ENCODE measurements around the gene C12orf76. TPM values are rescaled to one million over a fixed set of nuclear protein-coding genes. Genes with fewer than 3 reads are reported as not detected.

Gene C12orf76
- total RNA-seq, 2 donors from 2014 or later, result 20.4 to 26.1 TPM

DNA sequence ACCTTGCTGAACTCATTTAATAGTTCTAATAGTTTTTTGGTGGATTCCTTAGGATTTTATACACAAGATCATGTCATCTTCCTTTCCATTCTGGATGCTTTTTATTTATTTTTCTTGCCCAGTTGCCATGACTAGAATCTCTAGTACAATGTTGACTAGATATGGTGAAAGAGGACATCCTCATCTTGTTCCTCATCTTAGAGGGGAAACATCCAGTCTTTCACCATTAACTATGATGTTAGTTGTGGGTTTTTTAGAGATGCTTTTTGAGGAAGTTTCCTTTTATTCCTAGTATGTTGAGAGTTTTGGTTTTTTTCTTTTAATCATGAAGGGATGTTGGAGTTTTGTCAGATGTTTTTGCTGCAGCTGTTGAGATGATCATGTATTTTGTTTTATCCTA is 40.4 kb downstream of the C12orf76 start:
- H3K36me3 ChIP-seq, result no peaks in the 10 kb centered on the region
- DNase-seq (ENCODE audit: low spot score), result no peak
- no peak for TF ChIP-seq POLR2AphosphoS5 (IDR thresholded peaks at IDR 0.05)
- TF ChIP-seq, protein P1, sequence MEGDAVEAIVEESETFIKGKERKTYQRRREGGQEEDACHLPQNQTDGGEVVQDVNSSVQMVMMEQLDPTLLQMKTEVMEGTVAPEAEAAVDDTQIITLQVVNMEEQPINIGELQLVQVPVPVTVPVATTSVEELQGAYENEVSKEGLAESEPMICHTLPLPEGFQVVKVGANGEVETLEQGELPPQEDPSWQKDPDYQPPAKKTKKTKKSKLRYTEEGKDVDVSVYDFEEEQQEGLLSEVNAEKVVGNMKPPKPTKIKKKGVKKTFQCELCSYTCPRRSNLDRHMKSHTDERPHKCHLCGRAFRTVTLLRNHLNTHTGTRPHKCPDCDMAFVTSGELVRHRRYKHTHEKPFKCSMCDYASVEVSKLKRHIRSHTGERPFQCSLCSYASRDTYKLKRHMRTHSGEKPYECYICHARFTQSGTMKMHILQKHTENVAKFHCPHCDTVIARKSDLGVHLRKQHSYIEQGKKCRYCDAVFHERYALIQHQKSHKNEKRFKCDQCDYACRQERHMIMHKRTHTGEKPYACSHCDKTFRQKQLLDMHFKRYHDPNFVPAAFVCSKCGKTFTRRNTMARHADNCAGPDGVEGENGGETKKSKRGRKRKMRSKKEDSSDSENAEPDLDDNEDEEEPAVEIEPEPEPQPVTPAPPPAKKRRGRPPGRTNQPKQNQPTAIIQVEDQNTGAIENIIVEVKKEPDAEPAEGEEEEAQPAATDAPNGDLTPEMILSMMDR (IDR thresholded peaks at IDR 0.05), result no peak
- TF ChIP-seq POLR2A (IDR thresholded peaks at IDR 0.05), result no peak
- no peaks in the 10 kb centered on the region for H3K9me3 ChIP-seq
- no peak overlapping the region for H3K4me3 ChIP-seq
- H3K27ac ChIP-seq, result no peak overlapping the region
- no peaks in the 10 kb centered on the region for H3K27me3 ChIP-seq (replicated peaks; ENCODE audit: insufficient read depth)
- H3K4me1 ChIP-seq (replicated peaks), result peaks cover 4% of the 10 kb centered on the region
- intact Hi-C loops (cut with DNase I), result no loop called here

DNA sequence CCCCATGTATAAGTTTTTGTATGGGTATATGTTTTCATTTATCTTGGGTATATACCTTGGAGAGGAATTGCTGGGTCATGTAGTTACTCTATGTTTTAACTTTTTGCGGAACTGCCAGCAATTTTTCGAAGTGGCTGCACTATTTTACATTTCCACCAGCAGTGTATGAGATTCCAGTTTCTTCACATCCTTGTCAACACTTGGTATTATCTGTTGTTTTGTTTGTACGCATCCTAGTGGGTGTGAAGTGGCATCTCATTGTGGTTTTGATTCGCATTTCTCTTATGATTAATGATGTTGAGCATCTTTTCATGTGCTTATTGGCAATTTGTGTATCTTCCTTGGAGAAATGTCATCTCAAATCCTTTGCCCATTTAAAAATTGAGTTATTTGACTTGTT is 42.2 kb downstream of the C12orf76 start:
- H3K27ac ChIP-seq, result no peak overlapping the region
- H3K27me3 ChIP-seq (replicated peaks; ENCODE audit: insufficient read depth), result no peaks in the 10 kb centered on the region
- TF ChIP-seq, protein P1 (IDR thresholded peaks at IDR 0.05), result no peak
- TF ChIP-seq POLR2A (IDR thresholded peaks at IDR 0.05) (no peak), POLR2AphosphoS5 (IDR thresholded peaks at IDR 0.05) (no peak)
- no peaks in the 10 kb centered on the region for H3K9me3 ChIP-seq
- H3K36me3 ChIP-seq, result no peaks in the 10 kb centered on the region
- H3K4me3 ChIP-seq, result no peak overlapping the region
- WGBS, result 96% methylated on average over 4 of the region's 4 CpGs
- intact Hi-C loops (cut with DNase I), result no loop called here
- peaks cover 4% of the 10 kb centered on the region for H3K4me1 ChIP-seq (replicated peaks)
- no peak for DNase-seq (ENCODE audit: low spot score)

DNA sequence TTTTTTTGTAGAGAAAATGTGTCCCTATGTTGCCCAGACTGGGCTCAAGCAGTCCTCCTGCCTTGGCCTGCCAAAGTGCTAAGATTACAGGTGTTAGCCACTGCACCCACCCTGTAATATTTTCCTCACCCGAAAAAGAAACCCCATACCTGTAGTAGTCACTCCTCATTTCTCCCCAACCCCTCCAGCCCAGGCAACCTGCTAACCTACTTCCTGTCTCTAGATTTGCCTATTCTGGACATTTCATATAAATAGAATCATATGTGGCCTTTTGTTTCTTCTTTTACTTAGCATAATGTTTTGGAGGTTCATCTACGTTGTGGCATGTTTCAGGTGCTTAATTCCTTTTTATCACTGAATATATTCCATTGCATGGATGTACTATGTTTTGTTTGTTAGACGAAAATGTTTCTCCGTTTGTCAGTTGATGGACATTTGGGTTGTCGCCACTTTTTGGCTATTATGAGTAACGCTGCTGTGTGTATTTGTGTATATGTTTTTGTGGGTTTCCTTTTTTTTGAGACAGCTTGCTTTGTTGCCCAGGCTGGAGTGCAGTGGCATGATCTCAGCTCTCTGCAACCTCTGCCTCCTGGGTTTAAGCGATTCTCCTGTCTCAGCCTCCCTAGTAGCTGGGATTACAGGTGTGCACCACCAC is 42.9 kb downstream of the C12orf76 start:
- Histone ChIP-seq H3K27ac (no peak overlapping the region), H3K36me3 (no peaks in the 10 kb centered on the region), H3K4me3 (no peak overlapping the region), H3K4me1 (replicated peaks) (peaks cover 4% of the 10 kb centered on the region), H3K9me3 (no peaks in the 10 kb centered on the region), H3K27me3 (replicated peaks; ENCODE audit: insufficient read depth) (no peaks in the 10 kb centered on the region)
- intact Hi-C loops (cut with DNase I), result no loop called here
- TF ChIP-seq POLR2A (IDR thresholded peaks at IDR 0.05) (no peak), POLR2AphosphoS5 (IDR thresholded peaks at IDR 0.05) (no peak)
- TF ChIP-seq, protein P1 (IDR thresholded peaks at IDR 0.05), result no peak
- no peak for DNase-seq (ENCODE audit: low spot score)
- 95% methylated on average over 7 of the region's 7 CpGs for WGBS

- no peaks in the 10 kb centered on the region for H3K27me3 ChIP-seq (replicated peaks; ENCODE audit: insufficient read depth)
- peaks cover 4% of the 10 kb centered on the region for H3K4me1 ChIP-seq (replicated peaks)
- WGBS, result 43% methylated on average over 4 of the region's 4 CpGs
- no peak overlapping the region for H3K4me3 ChIP-seq
- intact Hi-C loops (cut with DNase I), result no loop called here
- DNase-seq (ENCODE audit: low spot score), result no peak
- TF ChIP-seq, protein P1 (IDR thresholded peaks at IDR 0.05), result no peak
- no peak for TF ChIP-seq POLR2A (IDR thresholded peaks at IDR 0.05)
- TF ChIP-seq POLR2AphosphoS5 (IDR thresholded peaks at IDR 0.05), result peak; percentile 41
- H3K9me3 ChIP-seq, result no peaks in the 10 kb centered on the region
- no peak overlapping the region for H3K27ac ChIP-seq
- H3K36me3 ChIP-seq, result no peaks in the 10 kb centered on the region
Observed at GRCh38 chr12:110004598-110004997, 43.7 kb downstream of the C12orf76 start.
